ENCODE results near the gene MAP3K6. TPM values are rescaled to one million over a fixed set of nuclear protein-coding genes. Genes with fewer than 3 reads are reported as not detected.

MAP3K6 gene
- total and polyA plus RNA-seq, 9 donors = 5.1 to 45.9 (median 16.6) TPM

- WGBS, 3 donors = 83 to 89% (median 88%) methylated on average over 6 of the region's 6 CpGs
- intact Hi-C loops (cut with DNase I) = loop anchor here in 1 of 4 donors (10.0 kb wide), 1 partner anchor 47 kb away; no protein-coding TSS in a partner anchor
Measured at GRCh38 chr1:27307874-27308598, 58.7 kb downstream of the MAP3K6 start.

GRCh38 chr1:27306892-27307761 is 59.6 kb downstream of the MAP3K6 start:
- Histone ChIP-seq H3K27me3 (no peaks in the 10 kb centered on the region), H3K9me3 (no peaks in the 10 kb centered on the region), H3K4me3 (no peak overlapping the region), H3K27ac (no peak overlapping the region), H3K36me3 (no peaks in the 10 kb centered on the region), H3K4me1 (ENCODE audit: insufficient read depth) (no peaks in the 10 kb centered on the region)
- WGBS, 3 donors = 79 to 82% (median 82%) methylated on average over 11 of the region's 11 CpGs
- DNase-seq = no peak
- TF ChIP-seq CTCF (IDR thresholded peaks at IDR 0.05) = no peak
- TF ChIP-seq EP300 (IDR thresholded peaks at IDR 0.05) = no peak
- no peak for TF ChIP-seq POLR2A (IDR thresholded peaks at IDR 0.05)
- intact Hi-C loops (cut with DNase I) = loop anchor here in 1 of 4 donors (10.0 kb wide), 1 partner anchor 48 kb away; no protein-coding TSS in a partner anchor

More at GRCh38 chr1:27307874-27308598, 58.7 kb downstream of the MAP3K6 start:
- no peaks in the 10 kb centered on the region for H3K36me3 ChIP-seq
- H3K9me3 ChIP-seq = no peaks in the 10 kb centered on the region
- H3K4me3 ChIP-seq = no peak overlapping the region
- DNase-seq = no peak
- no peak overlapping the region for H3K27ac ChIP-seq
- TF ChIP-seq CTCF (IDR thresholded peaks at IDR 0.05) = no peak
- no peak for TF ChIP-seq EP300 (IDR thresholded peaks at IDR 0.05)
- TF ChIP-seq POLR2A (IDR thresholded peaks at IDR 0.05) = no peak
- no peaks in the 10 kb centered on the region for H3K4me1 ChIP-seq (ENCODE audit: insufficient read depth)
- H3K27me3 ChIP-seq = no peaks in the 10 kb centered on the region

GRCh38 chr1:27306071-27306470 is 60.7 kb downstream of the MAP3K6 start:
- DNase-seq = no peak
- Histone ChIP-seq H3K9me3 (no peaks in the 10 kb centered on the region), H3K27ac (no peak overlapping the region), H3K36me3 (no peaks in the 10 kb centered on the region), H3K27me3 (no peaks in the 10 kb centered on the region), H3K4me3 (no peak overlapping the region), H3K4me1 (ENCODE audit: insufficient read depth) (no peaks in the 10 kb centered on the region)
- 82 to 83% (median 83%) methylated on average over 11 of the region's 11 CpGs for WGBS, 3 donors
- no peak for TF ChIP-seq POLR2A (IDR thresholded peaks at IDR 0.05)
- intact Hi-C loops (cut with DNase I) = loop anchor here in 1 of 4 donors (10.0 kb wide), 1 partner anchor 49 kb away; no protein-coding TSS in a partner anchor

Small RNA genes within 50 kb of the gene (small RNA-seq; reads per million reads assigned to genes)
- not detected for gene RNU6-48P

Other genes with a start within 250 kb of the MAP3K6 start
- gene SLC9A1, start 211.8 kb downstream of the MAP3K6 start, total RNA-seq = 10 to 100 TPM in 5 of 7 donors, 1 to 10 TPM in 2; 8.6 to 33.7 (median 14.8) TPM
- gene SLC9A1, start 211.8 kb downstream of the MAP3K6 start, polyA plus RNA-seq = 10 to 100 TPM; 10.6 to 22.0 TPM
- 10 to 100 TPM; 28.5 to 43.9 (median 36.3) TPM for gene WDTC1, start 132.3 kb downstream of the MAP3K6 start, total RNA-seq
- 10 to 100 TPM; 20.2 to 25.7 TPM for gene WDTC1, start 132.3 kb downstream of the MAP3K6 start, polyA plus RNA-seq
- gene TMEM222, start 44.8 kb downstream of the MAP3K6 start, total RNA-seq = 10 to 100 TPM; 12.9 to 52.5 (median 36.5) TPM
- gene TMEM222, start 44.8 kb downstream of the MAP3K6 start, polyA plus RNA-seq = 10 to 100 TPM; 14.8 to 50.8 TPM
- 10 to 100 TPM in 1 of 7 donors, 1 to 10 TPM in 4, under 1 TPM in 2; 0.43 to 20.9 (median 3.4) TPM for gene SYTL1, start 24.9 kb downstream of the MAP3K6 start, total RNA-seq
- gene SYTL1, start 24.9 kb downstream of the MAP3K6 start, polyA plus RNA-seq = 1 to 10 TPM in 1 of 2 donors, under 1 TPM in 1; 0.15 to 1.4 TPM
- gene FCN3, start 7.9 kb upstream of the MAP3K6 start, total RNA-seq = 1 to 10 TPM in 4 of 7 donors, under 1 TPM in 3; 0.35 to 7.6 (median 1.2) TPM
- gene FCN3, start 7.9 kb upstream of the MAP3K6 start, polyA plus RNA-seq = 1 to 10 TPM; 2.5 to 6.5 TPM
- 10 to 100 TPM in 1 of 7 donors, 1 to 10 TPM in 1, under 1 TPM in 3, not detected in 2; 0.52 to 15.5 (median 0.89) TPM for gene CD164L2, start 16.4 kb upstream of the MAP3K6 start, total RNA-seq
- gene CD164L2, start 16.4 kb upstream of the MAP3K6 start, polyA plus RNA-seq = under 1 TPM in 1 of 2 donors, not detected in 1; 0.06 TPM
- under 1 TPM in 6 of 7 donors, not detected in 1; 0.15 to 0.87 (median 0.41) TPM for gene GPR3, start 25.7 kb upstream of the MAP3K6 start, total RNA-seq
- under 1 TPM; 0.12 to 0.18 TPM for gene GPR3, start 25.7 kb upstream of the MAP3K6 start, polyA plus RNA-seq
- gene WASF2, start 123.2 kb upstream of the MAP3K6 start, total RNA-seq = 100 to 1,000 TPM in 5 of 7 donors, 10 to 100 TPM in 2; 28.0 to 163 (median 153) TPM
- gene WASF2, start 123.2 kb upstream of the MAP3K6 start, polyA plus RNA-seq = 100 to 1,000 TPM in 1 of 2 donors, 10 to 100 TPM in 1; 58.0 to 233 TPM
- gene AHDC1, start 237.2 kb upstream of the MAP3K6 start, total RNA-seq = 100 to 1,000 TPM in 3 of 7 donors, 10 to 100 TPM in 4; 11.3 to 159 (median 91.2) TPM
- 10 to 100 TPM; 11.2 to 33.2 TPM for gene AHDC1, start 237.2 kb upstream of the MAP3K6 start, polyA plus RNA-seq

Measured in ovary (tissue), 9 donors.